ENCODE data around the gene MYLK.

The MYLK gene

GRCh38 chr3:123881771-123882170 lies 2.4 kb downstream of the MYLK start:
- in situ Hi-C loops (cut with HindIII; ENCODE audit: low pct_ligation_motif_present, low pct_unique_long_range_greater_than_20kb, low sequenced_read_pairs) = no loop called here
- DNase-seq = no peak

GRCh38 chr3:123880998-123881561 lies 3.1 kb downstream of the MYLK start:
- DNase-seq = peak; percentile 44
- in situ Hi-C loops (cut with HindIII; ENCODE audit: low pct_ligation_motif_present, low pct_unique_long_range_greater_than_20kb, low sequenced_read_pairs) = no loop called here

DNA sequence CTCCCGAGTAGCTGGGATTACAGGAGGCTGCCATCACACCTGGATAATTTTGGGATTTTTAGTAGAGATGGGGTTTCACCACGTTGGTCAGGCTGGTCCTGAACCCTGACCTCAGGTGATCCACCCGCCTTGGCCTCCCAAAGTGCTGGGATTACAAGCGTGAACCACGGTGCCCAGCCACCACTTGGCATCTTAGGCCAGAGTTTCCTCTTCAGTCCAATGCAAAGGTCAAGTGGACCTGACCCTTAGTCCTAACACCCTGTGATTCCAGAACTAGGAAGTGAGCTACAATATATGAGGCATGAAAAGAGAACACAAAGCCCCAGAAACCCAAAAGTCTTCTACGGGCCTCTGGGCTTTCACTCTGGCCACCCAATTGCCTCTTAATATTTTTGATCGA lies 5.3 kb downstream of the MYLK start:
- no peak for DNase-seq
- in situ Hi-C loops (cut with HindIII; ENCODE audit: low pct_ligation_motif_present, low pct_unique_long_range_greater_than_20kb, low sequenced_read_pairs) = no loop called here

DNA sequence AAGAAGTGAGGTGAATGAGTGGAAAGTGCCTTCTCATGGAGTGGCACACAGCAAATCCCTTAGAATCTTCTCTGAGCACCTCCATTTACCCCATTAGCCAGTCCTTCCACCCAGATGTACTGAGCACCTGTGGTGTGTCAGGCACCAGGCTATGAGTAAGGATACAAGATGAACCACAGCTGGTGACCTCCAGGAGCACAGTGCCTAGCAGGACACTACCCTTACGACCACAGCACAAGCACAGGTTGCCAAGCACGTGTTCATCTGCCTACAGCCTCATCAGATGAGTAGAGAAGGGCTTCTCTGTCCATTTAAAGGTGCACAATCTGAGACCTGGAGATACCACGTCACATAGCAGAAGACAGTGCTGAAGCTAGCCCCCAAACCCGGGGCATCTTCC lies 6.2 kb downstream of the MYLK start:
- in situ Hi-C loops (cut with HindIII; ENCODE audit: low pct_ligation_motif_present, low pct_unique_long_range_greater_than_20kb, low sequenced_read_pairs) = no loop called here

DNA sequence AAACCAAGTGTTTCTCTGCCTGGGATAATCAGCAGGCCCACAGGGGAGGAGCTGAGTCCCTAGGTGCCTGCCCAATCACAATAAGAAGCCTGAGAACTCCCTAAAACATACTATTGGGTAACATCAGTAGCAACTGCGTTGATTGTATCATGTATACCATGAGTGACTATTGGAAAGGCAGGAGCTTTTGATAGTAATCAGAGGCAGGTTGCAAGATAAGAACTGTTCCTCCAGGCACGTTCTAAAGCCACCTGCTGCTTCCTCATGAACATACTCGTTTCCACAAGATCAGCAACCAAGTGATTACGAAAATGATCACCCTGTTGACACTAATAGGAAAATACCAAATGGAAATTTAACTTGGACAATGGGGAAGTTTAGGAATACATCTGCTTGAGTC lies 6.7 kb downstream of the MYLK start:
- in situ Hi-C loops (cut with HindIII; ENCODE audit: low pct_ligation_motif_present, low pct_unique_long_range_greater_than_20kb, low sequenced_read_pairs) = no loop called here
- DNase-seq = no peak

More for the DNA sequence above, 6.2 kb downstream of the MYLK start:
- DNase-seq = no peak

GRCh38 chr3:123876858-123877257 lies 7.3 kb downstream of the MYLK start:
- DNase-seq = no peak
- in situ Hi-C loops (cut with HindIII; ENCODE audit: low pct_ligation_motif_present, low pct_unique_long_range_greater_than_20kb, low sequenced_read_pairs) = no loop called here

GRCh38 chr3:123872621-123873020 lies 11.5 kb downstream of the MYLK start:
- in situ Hi-C loops (cut with HindIII; ENCODE audit: low pct_ligation_motif_present, low pct_unique_long_range_greater_than_20kb, low sequenced_read_pairs) = no loop called here
- no peak for DNase-seq

- no peak for DNase-seq
These were observed 12.2 kb downstream of the MYLK start for GRCh38 chr3:123871946-123872345.

DNA sequence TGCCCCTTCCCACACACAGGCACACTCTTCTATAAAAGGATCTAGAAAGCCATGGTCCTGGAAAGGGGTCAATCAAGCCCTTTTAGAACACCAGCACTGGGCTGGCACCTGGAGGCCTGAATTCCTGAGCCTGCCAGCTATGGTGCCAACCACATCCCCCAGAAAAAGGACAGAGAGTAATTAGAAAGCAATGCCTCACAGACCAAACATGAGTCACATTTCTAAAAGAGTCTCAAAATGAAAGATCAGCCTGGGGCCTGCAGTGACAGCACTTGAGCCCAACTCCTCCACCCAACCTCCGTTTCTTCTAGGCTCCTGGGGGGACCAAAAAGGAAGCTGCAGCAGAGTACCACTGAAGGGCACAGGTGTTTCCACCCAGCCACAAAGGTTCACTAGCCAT lies 14.1 kb downstream of the MYLK start:
- peak; percentile 38 for DNase-seq
- in situ Hi-C loops (cut with HindIII; ENCODE audit: low pct_ligation_motif_present, low pct_unique_long_range_greater_than_20kb, low sequenced_read_pairs) = no loop called here

More at GRCh38 chr3:123871946-123872345, 12.2 kb downstream of the MYLK start:
- in situ Hi-C loops (cut with HindIII; ENCODE audit: low pct_ligation_motif_present, low pct_unique_long_range_greater_than_20kb, low sequenced_read_pairs) = no loop called here

- no peak for DNase-seq
- in situ Hi-C loops (cut with HindIII; ENCODE audit: low pct_ligation_motif_present, low pct_unique_long_range_greater_than_20kb, low sequenced_read_pairs) = no loop called here
These were observed 15.0 kb downstream of the MYLK start for GRCh38 chr3:123869165-123869564.

- in situ Hi-C loops (cut with HindIII; ENCODE audit: low pct_ligation_motif_present, low pct_unique_long_range_greater_than_20kb, low sequenced_read_pairs) = no loop called here
- no peak for DNase-seq
These were observed 19.4 kb downstream of the MYLK start for GRCh38 chr3:123864706-123865105.

GRCh38 chr3:123862152-123862551 lies 22.0 kb downstream of the MYLK start:
- in situ Hi-C loops (cut with HindIII; ENCODE audit: low pct_ligation_motif_present, low pct_unique_long_range_greater_than_20kb, low sequenced_read_pairs) = no loop called here
- no peak for DNase-seq

DNA sequence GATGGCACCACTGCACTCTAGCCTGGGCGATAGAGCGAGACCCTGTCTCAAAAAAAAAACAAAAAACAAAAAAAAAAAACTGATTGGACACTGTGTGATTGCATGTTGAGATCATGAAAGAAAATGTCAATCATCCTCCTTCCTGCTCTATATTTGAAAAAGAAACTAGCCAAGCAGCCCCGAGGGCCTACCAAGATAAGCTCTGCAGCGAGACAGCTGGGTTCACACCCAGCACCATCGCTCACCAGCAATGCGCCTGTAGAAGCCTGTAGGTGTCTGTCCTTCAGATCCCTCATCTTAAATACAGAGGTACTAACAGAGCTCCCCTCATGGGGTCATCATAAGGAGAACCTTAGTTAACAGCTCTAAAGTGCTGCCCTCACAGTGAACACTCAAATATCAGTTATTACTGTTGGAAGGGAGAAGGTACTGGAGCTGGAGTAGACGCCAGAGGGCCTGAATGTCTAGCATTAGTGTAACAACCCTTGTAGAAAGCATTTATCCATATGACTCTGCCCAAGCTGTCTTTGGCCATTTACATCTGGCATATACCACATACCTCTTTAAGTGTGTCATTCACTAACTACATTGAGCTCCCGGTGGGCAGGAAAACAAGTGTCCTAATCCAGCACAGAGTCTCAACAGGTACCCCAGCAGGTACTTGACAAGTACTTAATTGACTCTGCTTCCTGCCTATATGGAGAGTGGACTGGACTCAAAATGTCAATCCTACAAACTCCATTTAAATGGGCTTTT lies 22.9 kb downstream of the MYLK start:
- DNase-seq = no peak
- in situ Hi-C loops (cut with HindIII; ENCODE audit: low pct_ligation_motif_present, low pct_unique_long_range_greater_than_20kb, low sequenced_read_pairs) = no loop called here

DNA sequence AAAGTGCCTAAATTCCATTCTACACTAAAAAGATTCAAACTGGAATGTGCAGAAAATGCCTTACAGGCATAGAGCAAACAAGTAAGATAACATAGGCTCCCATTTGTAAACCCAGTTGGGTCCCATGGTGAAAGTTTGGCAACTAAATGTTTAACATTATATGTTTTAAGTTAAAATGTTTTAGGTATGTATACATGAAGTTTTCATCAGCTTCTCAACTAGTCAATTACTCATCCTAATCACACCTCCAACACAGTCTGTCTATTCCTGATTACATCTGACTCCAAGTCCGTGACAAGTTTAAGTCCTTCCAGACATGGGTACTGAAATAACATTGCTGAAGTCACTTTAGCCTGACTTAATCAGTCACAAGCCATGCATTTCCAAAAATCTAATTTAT lies 25.0 kb downstream of the MYLK start:
- in situ Hi-C loops (cut with HindIII; ENCODE audit: low pct_ligation_motif_present, low pct_unique_long_range_greater_than_20kb, low sequenced_read_pairs) = no loop called here
- DNase-seq = no peak

- no peak for DNase-seq
- in situ Hi-C loops (cut with HindIII; ENCODE audit: low pct_ligation_motif_present, low pct_unique_long_range_greater_than_20kb, low sequenced_read_pairs) = no loop called here
These were observed 29.2 kb downstream of the MYLK start for GRCh38 chr3:123854905-123855304.

GRCh38 chr3:123853686-123854372 lies 30.3 kb downstream of the MYLK start:
- DNase-seq = no peak
- in situ Hi-C loops (cut with HindIII; ENCODE audit: low pct_ligation_motif_present, low pct_unique_long_range_greater_than_20kb, low sequenced_read_pairs) = no loop called here

- DNase-seq = no peak
- in situ Hi-C loops (cut with HindIII; ENCODE audit: low pct_ligation_motif_present, low pct_unique_long_range_greater_than_20kb, low sequenced_read_pairs) = no loop called here
These were observed 36.9 kb downstream of the MYLK start for GRCh38 chr3:123847209-123847608.

- in situ Hi-C loops (cut with HindIII; ENCODE audit: low pct_ligation_motif_present, low pct_unique_long_range_greater_than_20kb, low sequenced_read_pairs) = no loop called here
- no peak for DNase-seq
These were observed 40.5 kb downstream of the MYLK start for GRCh38 chr3:123843668-123844067.

GRCh38 chr3:123842711-123843110 lies 41.4 kb downstream of the MYLK start:
- no peak for DNase-seq
- in situ Hi-C loops (cut with HindIII; ENCODE audit: low pct_ligation_motif_present, low pct_unique_long_range_greater_than_20kb, low sequenced_read_pairs) = no loop called here

Measured in ACHN (cell line).